Measurements from ENCODE around the gene DAB1. TPM values are rescaled to one million over a fixed set of nuclear protein-coding genes. Genes with fewer than 3 reads are reported as not detected.

DAB1 gene
- total RNA-seq, 3 donors from 2014 or later (not counting 1 experiment from before 2014, with no cell fraction given), result 0.41 TPM; not detected in 2

DNA sequence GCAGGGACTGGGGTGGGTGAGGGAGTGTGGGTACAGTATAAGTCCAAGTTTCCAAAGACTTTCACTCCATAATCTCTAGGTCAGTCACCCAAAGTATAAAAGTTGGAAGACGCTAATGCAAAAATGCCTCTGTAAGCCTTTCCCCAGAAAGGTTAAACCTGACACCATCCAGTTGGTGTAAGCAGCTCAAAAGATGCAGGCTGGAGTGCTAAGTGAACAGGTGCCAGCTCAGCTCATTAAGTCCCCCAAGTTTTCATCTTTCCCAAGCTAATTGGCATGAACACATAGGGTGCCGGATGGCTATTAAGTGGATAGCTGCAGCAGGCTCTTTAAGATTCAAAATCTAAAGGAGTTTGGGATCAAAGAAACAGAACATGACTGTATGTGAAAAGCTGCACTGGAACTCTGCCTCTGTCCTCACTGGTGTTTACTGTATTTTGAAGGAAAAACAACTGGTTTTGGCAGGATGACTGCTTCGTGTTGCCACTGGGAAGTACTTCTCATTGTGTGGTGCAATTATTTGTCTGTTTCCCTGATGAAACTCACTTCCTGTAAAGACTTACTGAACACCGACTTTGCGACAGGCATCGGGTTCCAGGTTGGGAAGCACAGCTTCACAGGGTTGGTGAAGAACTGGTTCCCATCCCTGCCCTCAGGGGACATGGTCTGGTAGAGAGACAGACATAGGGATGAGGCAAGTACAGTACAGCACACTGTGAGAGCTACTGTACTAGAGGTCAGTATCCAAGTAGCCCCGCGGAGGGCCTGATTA lies 152.7 kb downstream of the DAB1 start:
- H3K9me3 ChIP-seq (ENCODE audit: control insufficient read depth, insufficient read depth, low read length), result no peaks in the 10 kb centered on the region
- peaks cover 0 to 3% of the 10 kb centered on the region in 2 donors for H3K27me3 Mint-ChIP-seq (ENCODE audit: low read depth in 2 of 2)
- no peaks in the 10 kb centered on the region for H3K36me3 Mint-ChIP-seq
- intact Hi-C loops (cut with micrococcal nuclease), result no loop called here
- H3K36me3 ChIP-seq (ENCODE audit: control insufficient read depth, insufficient read depth, low read length), result no peaks in the 10 kb centered on the region
- H3K27ac ChIP-seq (ENCODE audit: low read length), result no peak overlapping the region
- H3K27ac Mint-ChIP-seq, result no peak overlapping the region
- no peaks in the 10 kb centered on the region for H3K4me1 Mint-ChIP-seq
- 85% methylated on average over 8 of the region's 8 CpGs for WGBS (ENCODE audit: insufficient coverage)
- H3K4me3 Mint-ChIP-seq, result no peak overlapping the region
- TF ChIP-seq, protein P1, sequence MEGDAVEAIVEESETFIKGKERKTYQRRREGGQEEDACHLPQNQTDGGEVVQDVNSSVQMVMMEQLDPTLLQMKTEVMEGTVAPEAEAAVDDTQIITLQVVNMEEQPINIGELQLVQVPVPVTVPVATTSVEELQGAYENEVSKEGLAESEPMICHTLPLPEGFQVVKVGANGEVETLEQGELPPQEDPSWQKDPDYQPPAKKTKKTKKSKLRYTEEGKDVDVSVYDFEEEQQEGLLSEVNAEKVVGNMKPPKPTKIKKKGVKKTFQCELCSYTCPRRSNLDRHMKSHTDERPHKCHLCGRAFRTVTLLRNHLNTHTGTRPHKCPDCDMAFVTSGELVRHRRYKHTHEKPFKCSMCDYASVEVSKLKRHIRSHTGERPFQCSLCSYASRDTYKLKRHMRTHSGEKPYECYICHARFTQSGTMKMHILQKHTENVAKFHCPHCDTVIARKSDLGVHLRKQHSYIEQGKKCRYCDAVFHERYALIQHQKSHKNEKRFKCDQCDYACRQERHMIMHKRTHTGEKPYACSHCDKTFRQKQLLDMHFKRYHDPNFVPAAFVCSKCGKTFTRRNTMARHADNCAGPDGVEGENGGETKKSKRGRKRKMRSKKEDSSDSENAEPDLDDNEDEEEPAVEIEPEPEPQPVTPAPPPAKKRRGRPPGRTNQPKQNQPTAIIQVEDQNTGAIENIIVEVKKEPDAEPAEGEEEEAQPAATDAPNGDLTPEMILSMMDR (IDR thresholded peaks at IDR 0.05), result no peak
- ATAC-seq, result no peak
- H3K27me3 ChIP-seq (ENCODE audit: control insufficient read depth, insufficient read depth, low read length), result no peaks in the 10 kb centered on the region
- H3K4me1 ChIP-seq (ENCODE audit: control insufficient read depth, insufficient read depth, low read length), result no peaks in the 10 kb centered on the region
- DNase-seq, result no peak
- H3K4me3 ChIP-seq (ENCODE audit: low read length), result no peak overlapping the region
- peaks cover 0 to 2% of the 10 kb centered on the region in 2 donors for H3K9me3 Mint-ChIP-seq

DNA sequence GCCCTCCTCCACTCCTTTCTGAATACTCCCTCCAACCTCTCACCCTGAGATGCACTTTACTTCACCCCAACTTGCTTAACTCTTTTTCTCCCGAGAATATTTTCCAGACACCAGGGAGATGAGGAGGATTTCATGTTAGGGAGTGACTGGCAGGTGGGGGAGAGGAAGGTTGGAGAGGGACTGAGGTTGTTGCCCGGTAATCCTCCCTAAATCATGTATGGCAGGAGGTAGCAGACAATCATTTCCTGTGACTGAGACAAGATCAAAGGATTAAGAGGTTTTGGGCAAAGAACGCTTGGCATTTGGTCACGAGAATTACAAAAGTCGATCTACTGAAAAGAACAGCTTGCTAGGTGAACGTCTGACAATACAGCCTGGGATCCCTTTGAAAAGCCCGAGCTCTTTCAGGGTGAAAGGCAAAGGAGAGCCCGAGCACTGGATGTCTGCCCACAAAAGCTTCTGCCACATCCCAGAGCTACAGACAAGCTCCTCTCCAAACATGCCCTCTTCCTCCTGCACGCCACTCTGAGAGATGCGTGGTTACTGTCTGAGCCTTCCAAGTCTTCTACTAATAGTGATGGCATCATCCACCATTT lies 154.1 kb downstream of the DAB1 start:
- H3K27ac ChIP-seq (ENCODE audit: low read length), result no peak overlapping the region
- no peaks in the 10 kb centered on the region for H3K27me3 ChIP-seq (ENCODE audit: control insufficient read depth, insufficient read depth, low read length)
- H3K27me3 Mint-ChIP-seq (ENCODE audit: low read depth in 2 of 2), result peaks cover 1 to 2% of the 10 kb centered on the region in 2 donors
- ATAC-seq, result no peak
- H3K4me3 ChIP-seq (ENCODE audit: low read length), result no peak overlapping the region
- H3K36me3 ChIP-seq (ENCODE audit: control insufficient read depth, insufficient read depth, low read length), result no peaks in the 10 kb centered on the region
- DNase-seq, result no peak
- intact Hi-C loops (cut with micrococcal nuclease), result no loop called here
- H3K36me3 Mint-ChIP-seq, result no peaks in the 10 kb centered on the region
- H3K9me3 ChIP-seq (ENCODE audit: control insufficient read depth, insufficient read depth, low read length), result no peaks in the 10 kb centered on the region
- H3K4me1 Mint-ChIP-seq, result no peaks in the 10 kb centered on the region
- TF ChIP-seq, protein P1 (IDR thresholded peaks at IDR 0.05), result no peak
- H3K9me3 Mint-ChIP-seq, result no peaks in the 10 kb centered on the region
- 50% methylated on average over 9 of the region's 10 CpGs for WGBS (ENCODE audit: insufficient coverage)
- H3K4me1 ChIP-seq (ENCODE audit: control insufficient read depth, insufficient read depth, low read length), result no peaks in the 10 kb centered on the region
- H3K4me3 Mint-ChIP-seq, result no peak overlapping the region
- no peak overlapping the region for H3K27ac Mint-ChIP-seq

DNA sequence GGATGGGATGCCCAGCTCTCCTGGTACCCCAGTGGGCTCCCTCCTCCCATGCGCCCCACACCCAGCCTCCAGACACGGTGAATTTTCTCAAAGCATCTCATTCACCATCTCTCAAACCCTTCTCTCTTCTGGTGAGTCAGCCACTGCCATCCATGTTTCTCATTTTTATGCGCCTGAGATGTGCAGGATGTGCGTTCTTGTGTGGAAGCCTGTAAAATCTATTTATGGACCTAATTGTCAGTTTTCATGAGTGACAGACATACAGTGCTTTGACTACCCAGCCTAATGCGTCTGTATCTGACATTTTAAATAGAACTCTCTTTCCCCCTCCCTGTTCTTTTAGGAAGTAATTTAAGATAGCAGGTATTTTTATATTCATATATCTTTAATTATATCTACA lies 158.8 kb downstream of the DAB1 start:
- no peaks in the 10 kb centered on the region for H3K4me1 Mint-ChIP-seq
- 88% methylated on average over 4 of the region's 5 CpGs for WGBS (ENCODE audit: insufficient coverage)
- H3K27ac Mint-ChIP-seq, result no peak overlapping the region
- Histone ChIP-seq H3K36me3 (ENCODE audit: control insufficient read depth, insufficient read depth, low read length) (no peaks in the 10 kb centered on the region), H3K27me3 (ENCODE audit: control insufficient read depth, insufficient read depth, low read length) (no peaks in the 10 kb centered on the region), H3K4me3 (ENCODE audit: low read length) (no peak overlapping the region), H3K9me3 (ENCODE audit: control insufficient read depth, insufficient read depth, low read length) (no peaks in the 10 kb centered on the region), H3K27ac (ENCODE audit: low read length) (no peak overlapping the region), H3K4me1 (ENCODE audit: control insufficient read depth, insufficient read depth, low read length) (no peaks in the 10 kb centered on the region)
- intact Hi-C loops (cut with micrococcal nuclease), result no loop called here
- H3K4me3 Mint-ChIP-seq, result no peak overlapping the region
- DNase-seq (no peak), ATAC-seq (no peak)
- H3K27me3 Mint-ChIP-seq (ENCODE audit: low read depth in 2 of 2), result peaks cover 3 to 11% of the 10 kb centered on the region in 2 donors
- no peaks in the 10 kb centered on the region for H3K9me3 Mint-ChIP-seq
- TF ChIP-seq, protein P1 (IDR thresholded peaks at IDR 0.05), result no peak
- no peaks in the 10 kb centered on the region for H3K36me3 Mint-ChIP-seq

Measured in natural killer cell (primary cell).